GM23338 (cell line): ENCODE measurements around the gene BAHCC1. TPM values are rescaled to one million over a fixed set of nuclear protein-coding genes. Genes with fewer than 3 reads are reported as not detected.
"Not testable (repeated sequence)": the region's sequence is repeated elsewhere in the genome, so short reads cannot be mapped to it uniquely, and the experiment has no call there.

Source experiments
- ATAC-seq: fragments of 200-7000 bp; cut with Tn5 transposase; 3 replicates; pipeline ENCODE4 v1.9.1; 2020
- DNase-seq: peaks from one replicate; pipeline ENCODE4 v3.0.0-alpha.2; 2015; ENCODE audit warnings: low spot score
- H2AFZ ChIP-seq: fragments of 200-600 bp; sonication (generic); 2 replicates; pipeline ENCODE4 v1.8.0; 2016; ENCODE audit warnings: antibody characterized with exemption, mild to moderate bottlenecking, moderate library complexity
- H3F3A ChIP-seq: fragments of 200-600 bp; sonication (generic); replicated peaks from 2 replicates; pipeline ENCODE4 v1.8.0; 2017; ENCODE audit warnings: antibody characterized with exemption, mixed run types, low read depth
- H3K27ac ChIP-seq: fragments of 200-600 bp; sonication (generic); 2 replicates; pipeline ENCODE4 v1.6.1; 2016; ENCODE audit warnings: low read depth
- H3K27me3 ChIP-seq: fragments of 200-600 bp; sonication (generic); 2 replicates; pipeline ENCODE4 v1.8.0; 2016; ENCODE audit warnings: mild to moderate bottlenecking, mixed run types, moderate library complexity; ENCODE audit not compliant: insufficient read depth
- H3K36me3 ChIP-seq: fragments of 200-600 bp; sonication (generic); 2 replicates; pipeline ENCODE4 v1.8.0; 2016; ENCODE audit warnings: mild to moderate bottlenecking; ENCODE audit not compliant: insufficient read depth
- H3K4me1 ChIP-seq: fragments of 200-600 bp; sonication (generic); 2 replicates; pipeline ENCODE4 v1.8.0; 2016; ENCODE audit warnings: mild to moderate bottlenecking, moderate library complexity; ENCODE audit not compliant: insufficient read depth
- H3K4me2 ChIP-seq: fragments of 200-600 bp; sonication (generic); 2 replicates; pipeline ENCODE4 v1.7.1; 2017; ENCODE audit warnings: mixed run types
- H3K4me3 ChIP-seq: fragments of 200-600 bp; sonication (generic); 2 replicates; pipeline ENCODE4 v1.6.1; 2016; ENCODE audit warnings: mixed run types
- H3K79me2 ChIP-seq: fragments of 200-600 bp; sonication (generic); replicated peaks from 2 replicates; pipeline ENCODE4 v1.8.0; 2017; ENCODE audit warnings: mild to moderate bottlenecking; ENCODE audit not compliant: insufficient read depth
- H3K9me2 ChIP-seq: fragments of 200-600 bp; sonication (generic); 2 replicates; pipeline ENCODE4 v1.8.0; 2017; ENCODE audit not compliant: insufficient read depth
- H4K20me1 ChIP-seq: fragments of 200-600 bp; sonication (generic); replicated peaks from 2 replicates; pipeline ENCODE4 v1.8.0; 2017; ENCODE audit warnings: mild to moderate bottlenecking; ENCODE audit not compliant: insufficient read depth
- H3K27ac Mint-ChIP-seq: 2 replicates; pipeline ENCODE4 v1.8.0; 2020; ENCODE audit warnings: inconsistent platforms, mild to moderate bottlenecking, moderate library complexity, mixed read lengths
- H3K27me3 Mint-ChIP-seq: 3 replicates; pipeline ENCODE4 v1.8.0; 2022; ENCODE audit warnings: low read depth, mild to moderate bottlenecking, moderate library complexity, mixed read lengths, inconsistent platforms; ENCODE audit not compliant: insufficient read depth, poor library complexity
- H3K36me3 Mint-ChIP-seq: 3 replicates; pipeline ENCODE4 v1.8.0; 2021; ENCODE audit warnings: low read depth, mild to moderate bottlenecking, inconsistent platforms, moderate library complexity, mixed read lengths
- H3K4me1 Mint-ChIP-seq: 3 replicates; pipeline ENCODE4 v1.8.0; 2020; ENCODE audit warnings: mild to moderate bottlenecking, inconsistent platforms, mixed read lengths
- H3K4me3 Mint-ChIP-seq: 3 replicates; pipeline ENCODE4 v1.8.0; 2021; ENCODE audit warnings: moderate library complexity, mild to moderate bottlenecking, inconsistent platforms, mixed read lengths
- H3K9me3 Mint-ChIP-seq: 3 replicates; pipeline ENCODE4 v1.8.0; 2020; ENCODE audit warnings: moderate library complexity, mild to moderate bottlenecking, inconsistent platforms, mixed read lengths
- CREB1 ChIP-seq: fragments of 250-450 bp; sonication (Bioruptor Pico); IDR thresholded peaks from 2 replicates; pipeline ENCODE4 v1.5.0; 2020; ENCODE audit warnings: low read depth, mild to moderate bottlenecking, moderate library complexity
- ETS1 ChIP-seq: IDR thresholded peaks from 2 replicates; pipeline ENCODE4 v1.6.1; 2016; ENCODE audit warnings: antibody characterized with exemption
- EZH2 ChIP-seq: fragments of 200-600 bp; sonication (generic); IDR thresholded peaks from one replicate; pipeline ENCODE4 v1.8.0; 2017; ENCODE audit warnings: antibody characterized with exemption, mild to moderate bottlenecking, low read depth; ENCODE audit not compliant: unreplicated experiment
- EZH2phosphoT487 ChIP-seq: fragments of 200-600 bp; sonication (generic); IDR thresholded peaks from one replicate; pipeline ENCODE4 v1.8.1; 2018; ENCODE audit warnings: antibody characterized with exemption; ENCODE audit not compliant: unreplicated experiment
- NANOG ChIP-seq: IDR thresholded peaks from 2 replicates; pipeline ENCODE4 v1.6.1; 2016; ENCODE audit warnings: antibody characterized with exemption, borderline replicate concordance
- POLR2AphosphoS5 ChIP-seq: IDR thresholded peaks from 2 replicates; pipeline ENCODE4 v1.6.1; 2016; ENCODE audit warnings: antibody characterized with exemption, low read depth
- STAT1 ChIP-seq: IDR thresholded peaks from one replicate; pipeline ENCODE4 v1.6.1; 2016; ENCODE audit warnings: antibody characterized with exemption; ENCODE audit not compliant: unreplicated experiment
- ZNF114 ChIP-seq: fragments of 250-450 bp; sonication (Bioruptor Pico); IDR thresholded peaks from 2 replicates; pipeline ENCODE4 v1.5.0; 2020; ENCODE audit warnings: mild to moderate bottlenecking, moderate library complexity
- ZNF462 ChIP-seq: fragments of 250-450 bp; sonication (Bioruptor Pico); IDR thresholded peaks from 2 replicates; pipeline ENCODE4 v1.5.0; 2020; ENCODE audit warnings: mild to moderate bottlenecking, moderate library complexity
- polyA plus RNA-seq: library from polyadenylated mRNA; unstranded; fragments of >200 nt; fragmentation: Nextera tagmentation; extraction: Ambion mirVana; gene quantifications from 2 replicates; pipeline ENCODE4 v1.2.1, GENCODE V29; 2016
- total RNA-seq: library from RNA; depleted of rRNA; stranded (reverse); fragments of >200 nt; shearing (Covaris generic); gene quantifications from 2 replicates; pipeline ENCODE4 v1.2.3, GENCODE V29; 2014
- TF ChIP-seq, protein P1 (sequence below), 2 experiments: fragments of 200-600 bp in 1 of 2; sonication (generic) in 1 of 2; conservative IDR thresholded peaks; 2 replicates each; pipeline versions ENCODE4 v1.5.1 to v1.6.1; 2016 to 2017; ENCODE audit warnings: antibody characterized with exemption in 2 of 2, low read depth in 2 of 2, mild to moderate bottlenecking in 2 of 2, moderate library complexity in 1 of 2
- TF ChIP-seq, protein P2 (sequence below): IDR thresholded peaks from one replicate; pipeline ENCODE4 v1.6.1; 2018; ENCODE audit warnings: antibody characterized with exemption; ENCODE audit not compliant: unreplicated experiment

The BAHCC1 gene
- total and polyA plus RNA-seq, 2 experiments from 2014 or later: 0.24 to 1.1 TPM

DNA sequence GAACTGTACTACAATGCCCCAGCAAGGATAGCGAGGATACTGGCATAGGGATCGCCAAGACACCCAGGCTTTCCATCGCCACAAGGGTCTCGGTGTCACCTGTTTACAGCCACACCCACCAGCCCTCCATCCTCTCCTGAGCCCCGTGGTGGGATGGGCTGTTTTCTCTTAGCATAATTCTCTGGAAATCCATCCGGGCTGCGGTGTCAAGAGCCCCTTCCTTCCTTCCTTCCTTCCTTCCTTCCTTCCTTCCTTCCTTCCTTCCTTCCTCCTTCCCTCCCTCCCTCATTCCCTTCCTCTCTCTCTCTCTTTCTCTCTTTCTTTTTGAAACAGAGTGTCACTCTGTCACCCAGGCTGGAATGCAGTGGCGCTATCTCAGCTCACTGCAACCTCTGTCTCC, 36.0 kb upstream of the BAHCC1 start:
- Histone ChIP-seq H3F3A (no peaks in the 10 kb centered on the region), H3K4me3 (no peak overlapping the region), H3K4me2 (no peak overlapping the region), H3K79me2 (no peaks in the 10 kb centered on the region), H3K4me1 (no peaks in the 10 kb centered on the region), H4K20me1 (no peaks in the 10 kb centered on the region), H3K27ac (no peak overlapping the region), H3K27me3 (no peaks in the 10 kb centered on the region), H2AFZ (no peak overlapping the region), H3K36me3 (no peaks in the 10 kb centered on the region), H3K9me2 (no peaks in the 10 kb centered on the region)
- DNase-seq: no peak
- no peaks in the 10 kb centered on the region for H3K9me3 Mint-ChIP-seq
- peaks cover 4% of the 10 kb centered on the region; the same call in 2 of the 3 replicates for H3K4me1 Mint-ChIP-seq
- H3K27ac Mint-ChIP-seq: no peak overlapping the region
- H3K27me3 Mint-ChIP-seq: peaks cover 25% of the 10 kb centered on the region
- H3K36me3 Mint-ChIP-seq: no peaks in the 10 kb centered on the region
- no peak for TF ChIP-seq ZNF462 (CRISPR knock-in tag)
- TF ChIP-seq STAT1: no peak
- TF ChIP-seq, protein P1, sequence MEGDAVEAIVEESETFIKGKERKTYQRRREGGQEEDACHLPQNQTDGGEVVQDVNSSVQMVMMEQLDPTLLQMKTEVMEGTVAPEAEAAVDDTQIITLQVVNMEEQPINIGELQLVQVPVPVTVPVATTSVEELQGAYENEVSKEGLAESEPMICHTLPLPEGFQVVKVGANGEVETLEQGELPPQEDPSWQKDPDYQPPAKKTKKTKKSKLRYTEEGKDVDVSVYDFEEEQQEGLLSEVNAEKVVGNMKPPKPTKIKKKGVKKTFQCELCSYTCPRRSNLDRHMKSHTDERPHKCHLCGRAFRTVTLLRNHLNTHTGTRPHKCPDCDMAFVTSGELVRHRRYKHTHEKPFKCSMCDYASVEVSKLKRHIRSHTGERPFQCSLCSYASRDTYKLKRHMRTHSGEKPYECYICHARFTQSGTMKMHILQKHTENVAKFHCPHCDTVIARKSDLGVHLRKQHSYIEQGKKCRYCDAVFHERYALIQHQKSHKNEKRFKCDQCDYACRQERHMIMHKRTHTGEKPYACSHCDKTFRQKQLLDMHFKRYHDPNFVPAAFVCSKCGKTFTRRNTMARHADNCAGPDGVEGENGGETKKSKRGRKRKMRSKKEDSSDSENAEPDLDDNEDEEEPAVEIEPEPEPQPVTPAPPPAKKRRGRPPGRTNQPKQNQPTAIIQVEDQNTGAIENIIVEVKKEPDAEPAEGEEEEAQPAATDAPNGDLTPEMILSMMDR (conservative IDR thresholded peaks at IDR 0.05; ENCODE audit: low read depth in 2 of 2): no peak
- no peak for TF ChIP-seq ZNF114
- TF ChIP-seq POLR2AphosphoS5: no peak
- no peak for TF ChIP-seq CREB1 (CRISPR knock-in tag)
- no peak for TF ChIP-seq EZH2phosphoT487
- no peak for TF ChIP-seq NANOG
- no peak for TF ChIP-seq EZH2
- TF ChIP-seq, protein P2, sequence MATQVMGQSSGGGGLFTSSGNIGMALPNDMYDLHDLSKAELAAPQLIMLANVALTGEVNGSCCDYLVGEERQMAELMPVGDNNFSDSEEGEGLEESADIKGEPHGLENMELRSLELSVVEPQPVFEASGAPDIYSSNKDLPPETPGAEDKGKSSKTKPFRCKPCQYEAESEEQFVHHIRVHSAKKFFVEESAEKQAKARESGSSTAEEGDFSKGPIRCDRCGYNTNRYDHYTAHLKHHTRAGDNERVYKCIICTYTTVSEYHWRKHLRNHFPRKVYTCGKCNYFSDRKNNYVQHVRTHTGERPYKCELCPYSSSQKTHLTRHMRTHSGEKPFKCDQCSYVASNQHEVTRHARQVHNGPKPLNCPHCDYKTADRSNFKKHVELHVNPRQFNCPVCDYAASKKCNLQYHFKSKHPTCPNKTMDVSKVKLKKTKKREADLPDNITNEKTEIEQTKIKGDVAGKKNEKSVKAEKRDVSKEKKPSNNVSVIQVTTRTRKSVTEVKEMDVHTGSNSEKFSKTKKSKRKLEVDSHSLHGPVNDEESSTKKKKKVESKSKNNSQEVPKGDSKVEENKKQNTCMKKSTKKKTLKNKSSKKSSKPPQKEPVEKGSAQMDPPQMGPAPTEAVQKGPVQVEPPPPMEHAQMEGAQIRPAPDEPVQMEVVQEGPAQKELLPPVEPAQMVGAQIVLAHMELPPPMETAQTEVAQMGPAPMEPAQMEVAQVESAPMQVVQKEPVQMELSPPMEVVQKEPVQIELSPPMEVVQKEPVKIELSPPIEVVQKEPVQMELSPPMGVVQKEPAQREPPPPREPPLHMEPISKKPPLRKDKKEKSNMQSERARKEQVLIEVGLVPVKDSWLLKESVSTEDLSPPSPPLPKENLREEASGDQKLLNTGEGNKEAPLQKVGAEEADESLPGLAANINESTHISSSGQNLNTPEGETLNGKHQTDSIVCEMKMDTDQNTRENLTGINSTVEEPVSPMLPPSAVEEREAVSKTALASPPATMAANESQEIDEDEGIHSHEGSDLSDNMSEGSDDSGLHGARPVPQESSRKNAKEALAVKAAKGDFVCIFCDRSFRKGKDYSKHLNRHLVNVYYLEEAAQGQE: no peak
- TF ChIP-seq ETS1: no peak
- no peak overlapping the region for H3K4me3 Mint-ChIP-seq
- no peak for ATAC-seq

GRCh38 chr17:81362001-81362400, 33.3 kb upstream of the BAHCC1 start:
- not testable (repeated sequence) for DNase-seq, H3K27ac Mint-ChIP-seq, H3K27me3 ChIP-seq, H4K20me1 ChIP-seq, H3K4me3 ChIP-seq, H3K27ac ChIP-seq, H3K9me2 ChIP-seq, H3F3A ChIP-seq, H3K4me1 ChIP-seq, ATAC-seq, H3K36me3 ChIP-seq, H3K79me2 ChIP-seq, H3K9me3 Mint-ChIP-seq, H2AFZ ChIP-seq, H3K4me3 Mint-ChIP-seq, H3K4me2 ChIP-seq, H3K36me3 Mint-ChIP-seq
- Mint-ChIP-seq H3K4me1 (peaks cover 10% of the 10 kb centered on the region; the same call in 2 of the 3 replicates), H3K27me3 (peaks cover 27% of the 10 kb centered on the region)
